DND-41 (cell line): ENCODE results near the gene GPC5.

Experiments
- ATAC-seq: fragments of 200-7000 bp; cut with Tn5 transposase; 3 replicates; pipeline ENCODE4 v1.9.1; 2021; ENCODE audit warnings: low read depth; ENCODE audit not compliant: insufficient read depth
- DNase-seq: peaks from one replicate; pipeline ENCODE4 v3.0.0-alpha.2; 2020
- H2AFZ ChIP-seq: 2 replicates; pipeline ENCODE4 v1.6.0; 2012; ENCODE audit warnings: low read depth, low read length
- H3K27ac ChIP-seq: 2 replicates; pipeline ENCODE4 v1.5.1; 2012; ENCODE audit warnings: low read length, inconsistent platforms
- H3K27me3 ChIP-seq: fragments of 200-600 bp; sonication (generic); 2 replicates; pipeline ENCODE4 v1.6.0; 2012; ENCODE audit warnings: low read length, mild to moderate bottlenecking, inconsistent platforms; ENCODE audit not compliant: insufficient read depth, poor library complexity
- H3K36me3 ChIP-seq: 2 replicates; pipeline ENCODE4 v1.5.1; 2012; ENCODE audit warnings: low read length, inconsistent platforms; ENCODE audit not compliant: insufficient read depth
- H3K4me1 ChIP-seq: 2 replicates; pipeline ENCODE4 v1.5.1; 2012; ENCODE audit warnings: mild to moderate bottlenecking, low read length; ENCODE audit not compliant: insufficient read depth
- H3K4me2 ChIP-seq: 2 replicates; pipeline ENCODE4 v1.6.0; 2012; ENCODE audit warnings: mild to moderate bottlenecking, moderate library complexity, low read length, inconsistent platforms; ENCODE audit not compliant: insufficient read depth
- H3K4me3 ChIP-seq, 2 experiments: fragments of 200-600 bp in 1 of 2; shearing (Covaris generic) in 1 of 2; 2 replicates each; pipeline ENCODE4 v1.5.1; 2012 to 2016; ENCODE audit warnings: inconsistent platforms in 2 of 2, low read length in 2 of 2, mild to moderate bottlenecking in 2 of 2, low read depth in 1 of 2, moderate library complexity in 1 of 2
- H3K79me2 ChIP-seq: 2 replicates; pipeline ENCODE4 v1.6.0; 2012; ENCODE audit warnings: low read length, inconsistent platforms; ENCODE audit not compliant: insufficient read depth
- H3K9ac ChIP-seq: 2 replicates; pipeline ENCODE4 v1.6.0; 2012; ENCODE audit warnings: low read depth, mild to moderate bottlenecking, inconsistent platforms, low read length, moderate library complexity
- H3K9me3 ChIP-seq: 2 replicates; pipeline ENCODE4 v1.5.1; 2012; ENCODE audit warnings: low read length, moderate library complexity, mild to moderate bottlenecking, inconsistent platforms; ENCODE audit not compliant: insufficient read depth, severe bottlenecking
- H4K20me1 ChIP-seq: 2 replicates; pipeline ENCODE4 v1.6.0; 2012; ENCODE audit warnings: low read length; ENCODE audit not compliant: insufficient read depth
- EZH2 ChIP-seq: IDR thresholded peaks from 3 replicates; pipeline ENCODE4 v1.6.1; 2012; ENCODE audit warnings: borderline replicate concordance, low read depth, mild to moderate bottlenecking, moderate library complexity, low read length, inconsistent platforms; ENCODE audit not compliant: severe bottlenecking
- TF ChIP-seq, protein P1 (sequence below): IDR thresholded peaks from 2 replicates; pipeline ENCODE4 v1.5.1; 2012; ENCODE audit warnings: borderline replicate concordance, low read length, moderate library complexity, mild to moderate bottlenecking; ENCODE audit not compliant: poor library complexity, severe bottlenecking; ENCODE audit errors: extremely low read depth

GPC5 gene

DNA sequence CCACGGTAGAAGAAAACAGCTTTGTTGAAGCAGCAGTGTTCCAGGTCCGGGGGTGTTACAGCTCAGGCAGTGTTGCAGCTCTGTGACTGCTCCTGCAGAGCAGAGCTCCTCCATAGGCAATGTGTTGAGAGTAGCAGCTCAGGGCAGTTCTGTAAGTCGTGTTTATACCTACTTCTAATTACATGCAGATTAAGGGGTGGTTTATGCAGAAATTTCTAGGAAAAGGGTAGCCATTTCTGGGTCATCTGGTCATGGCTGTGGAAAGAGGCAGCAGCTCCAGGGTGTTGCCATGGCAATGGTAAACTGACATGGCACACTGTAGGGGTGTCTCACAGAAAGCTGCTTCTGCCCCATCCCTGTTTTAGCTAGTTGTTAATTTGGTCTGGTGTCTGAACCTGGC is 316.4 kb downstream of the GPC5 start:
- Histone ChIP-seq H3K27me3 (no peaks in the 10 kb centered on the region), H4K20me1 (no peaks in the 10 kb centered on the region), H3K9me3 (no peaks in the 10 kb centered on the region), H3K27ac (no peak overlapping the region), H3K4me3 (no peak overlapping the region), H3K36me3 (no peaks in the 10 kb centered on the region), H3K9ac (no peak overlapping the region), H3K4me1 (no peaks in the 10 kb centered on the region), H3K4me2 (no peak overlapping the region), H2AFZ (no peak overlapping the region), H3K79me2 (no peaks in the 10 kb centered on the region)
- ATAC-seq (no peak), DNase-seq (no peak)
- TF ChIP-seq EZH2: no peak
- TF ChIP-seq, protein P1, sequence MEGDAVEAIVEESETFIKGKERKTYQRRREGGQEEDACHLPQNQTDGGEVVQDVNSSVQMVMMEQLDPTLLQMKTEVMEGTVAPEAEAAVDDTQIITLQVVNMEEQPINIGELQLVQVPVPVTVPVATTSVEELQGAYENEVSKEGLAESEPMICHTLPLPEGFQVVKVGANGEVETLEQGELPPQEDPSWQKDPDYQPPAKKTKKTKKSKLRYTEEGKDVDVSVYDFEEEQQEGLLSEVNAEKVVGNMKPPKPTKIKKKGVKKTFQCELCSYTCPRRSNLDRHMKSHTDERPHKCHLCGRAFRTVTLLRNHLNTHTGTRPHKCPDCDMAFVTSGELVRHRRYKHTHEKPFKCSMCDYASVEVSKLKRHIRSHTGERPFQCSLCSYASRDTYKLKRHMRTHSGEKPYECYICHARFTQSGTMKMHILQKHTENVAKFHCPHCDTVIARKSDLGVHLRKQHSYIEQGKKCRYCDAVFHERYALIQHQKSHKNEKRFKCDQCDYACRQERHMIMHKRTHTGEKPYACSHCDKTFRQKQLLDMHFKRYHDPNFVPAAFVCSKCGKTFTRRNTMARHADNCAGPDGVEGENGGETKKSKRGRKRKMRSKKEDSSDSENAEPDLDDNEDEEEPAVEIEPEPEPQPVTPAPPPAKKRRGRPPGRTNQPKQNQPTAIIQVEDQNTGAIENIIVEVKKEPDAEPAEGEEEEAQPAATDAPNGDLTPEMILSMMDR: no peak

DNA sequence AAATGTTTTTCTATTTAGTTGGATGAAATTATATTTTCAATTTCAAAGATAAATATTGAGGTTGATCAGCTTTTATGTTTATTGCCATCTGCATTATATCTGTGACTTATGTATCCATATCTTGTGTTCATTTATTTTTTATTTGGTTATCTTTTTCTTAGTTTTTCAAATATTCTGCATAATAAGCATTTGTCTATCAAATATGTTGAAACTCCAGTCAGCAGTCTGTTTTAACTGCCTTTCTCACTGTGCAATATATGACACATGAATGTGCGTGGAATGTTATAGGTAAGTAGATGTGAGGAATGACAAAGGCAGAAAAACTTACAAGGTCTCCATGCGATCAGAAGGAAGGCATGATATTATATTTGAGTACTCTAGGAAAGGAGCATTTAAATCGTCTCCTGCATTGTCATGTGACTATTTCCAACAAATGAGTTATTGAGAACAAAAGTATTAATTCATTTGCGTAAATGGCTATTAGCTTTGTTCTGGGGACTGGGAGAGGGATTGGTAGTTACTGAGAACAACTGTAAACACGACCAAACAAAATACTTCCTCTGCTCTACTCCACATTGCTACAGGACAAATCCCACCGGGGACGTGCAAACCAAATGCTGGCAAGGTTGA is 318.1 kb downstream of the GPC5 start:
- H3K4me1 ChIP-seq: no peaks in the 10 kb centered on the region
- H3K27me3 ChIP-seq: no peaks in the 10 kb centered on the region
- no peaks in the 10 kb centered on the region for H3K79me2 ChIP-seq
- no peaks in the 10 kb centered on the region for H4K20me1 ChIP-seq
- DNase-seq (no peak), ATAC-seq (no peak)
- no peak overlapping the region for H2AFZ ChIP-seq
- H3K27ac ChIP-seq: no peak overlapping the region
- H3K36me3 ChIP-seq: no peaks in the 10 kb centered on the region
- H3K4me2 ChIP-seq: no peak overlapping the region
- no peaks in the 10 kb centered on the region for H3K9me3 ChIP-seq
- no peak overlapping the region for H3K4me3 ChIP-seq
- TF ChIP-seq EZH2: no peak
- TF ChIP-seq, protein P1: no peak
- no peak overlapping the region for H3K9ac ChIP-seq

DNA sequence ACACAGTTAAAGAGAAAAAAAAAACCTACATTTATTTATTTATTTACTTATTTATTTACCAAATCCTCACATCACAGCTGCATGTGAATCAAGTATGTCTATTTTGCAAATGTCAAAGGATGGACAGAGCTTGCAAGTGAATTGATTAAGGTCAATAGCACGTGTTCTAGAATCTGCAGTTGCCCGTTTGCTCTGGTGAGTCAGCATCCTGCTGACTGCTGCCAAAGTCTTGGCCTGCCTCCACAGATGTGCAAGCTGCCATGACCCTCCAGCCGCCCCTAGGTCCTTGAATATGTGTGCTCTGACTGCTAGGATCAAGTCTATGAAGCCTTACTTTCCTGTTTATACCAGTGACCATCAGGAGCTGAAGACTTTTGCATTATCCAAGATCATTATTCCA is 320.6 kb downstream of the GPC5 start:
- ATAC-seq: no peak
- no peaks in the 10 kb centered on the region for H3K27me3 ChIP-seq
- TF ChIP-seq, protein P1: no peak
- TF ChIP-seq EZH2: no peak

DNA sequence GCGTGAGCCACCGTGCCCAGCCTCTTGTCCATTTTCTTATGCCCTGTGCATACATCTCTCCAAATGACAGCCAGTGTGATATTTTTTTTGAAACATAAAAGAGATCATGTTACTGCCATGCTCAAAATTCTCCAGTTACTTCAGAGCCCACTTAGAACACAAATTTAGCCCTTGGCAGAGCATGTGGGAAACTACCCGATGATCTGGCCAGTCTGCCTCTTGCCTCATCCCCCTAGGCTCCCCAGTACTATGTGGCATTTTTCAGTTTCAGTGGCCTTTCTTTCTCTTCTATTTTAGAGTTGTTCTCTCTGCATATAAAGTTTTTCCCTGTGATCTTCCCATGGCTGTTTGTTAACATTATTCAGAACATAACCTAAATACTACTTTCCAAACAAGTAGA is 323.0 kb downstream of the GPC5 start:
- no peak overlapping the region for H3K4me3 ChIP-seq
- ATAC-seq: no peak
- H3K27ac ChIP-seq: no peak overlapping the region
- no peaks in the 10 kb centered on the region for H3K4me1 ChIP-seq
- no peaks in the 10 kb centered on the region for H3K36me3 ChIP-seq
- H3K27me3 ChIP-seq: no peaks in the 10 kb centered on the region
- TF ChIP-seq, protein P1: no peak
- no peak for TF ChIP-seq EZH2
- no peaks in the 10 kb centered on the region for H3K9me3 ChIP-seq
- no peak overlapping the region for H3K9ac ChIP-seq
- H3K79me2 ChIP-seq: no peaks in the 10 kb centered on the region
- H3K4me2 ChIP-seq: no peak overlapping the region
- DNase-seq: no peak
- H2AFZ ChIP-seq: no peak overlapping the region
- no peaks in the 10 kb centered on the region for H4K20me1 ChIP-seq

More for the DNA sequence above, 320.6 kb downstream of the GPC5 start:
- Histone ChIP-seq H3K79me2 (no peaks in the 10 kb centered on the region), H3K9ac (no peak overlapping the region), H3K27ac (no peak overlapping the region), H3K9me3 (no peaks in the 10 kb centered on the region), H3K4me1 (no peaks in the 10 kb centered on the region), H3K36me3 (no peaks in the 10 kb centered on the region), H3K4me2 (no peak overlapping the region), H2AFZ (no peak overlapping the region), H4K20me1 (no peaks in the 10 kb centered on the region), H3K4me3 (no peak overlapping the region)
- DNase-seq: no peak
